ENCODE results near the gene PRRT1B. TPM values are rescaled to one million over a fixed set of nuclear protein-coding genes. Genes with fewer than 3 reads are reported as not detected.

The PRRT1B gene
- total and polyA plus RNA-seq, 9 donors, result 0.61 to 4.1 TPM; not detected in 7

GRCh38 chr9:131499254-131499767 is 46.0 kb upstream of the PRRT1B start:
- TF ChIP-seq EP300 (IDR thresholded peaks at IDR 0.05) (no peak), POLR2A (IDR thresholded peaks at IDR 0.05) (no peak), CTCF (IDR thresholded peaks at IDR 0.05) (no peak)
- WGBS, 3 donors, result 73 to 79% (median 77%) methylated on average over 7 of the region's 7 CpGs
- no peaks in the 10 kb centered on the region for H3K27me3 ChIP-seq
- H3K27ac ChIP-seq, result no peak overlapping the region
- no peaks in the 10 kb centered on the region for H3K36me3 ChIP-seq
- intact Hi-C loops (cut with DNase I), result no loop called here
- H3K4me3 ChIP-seq, result no peak overlapping the region
- no peak for DNase-seq
- H3K4me1 ChIP-seq (ENCODE audit: insufficient read depth), result peaks cover 10% of the 10 kb centered on the region
- no peaks in the 10 kb centered on the region for H3K9me3 ChIP-seq

GRCh38 chr9:131500377-131500776 is 44.9 kb upstream of the PRRT1B start:
- no peaks in the 10 kb centered on the region for H3K27me3 ChIP-seq
- no peaks in the 10 kb centered on the region for H3K9me3 ChIP-seq
- H3K36me3 ChIP-seq, result no peaks in the 10 kb centered on the region
- 65 to 69% (median 67%) methylated on average over 12 of the region's 12 CpGs for WGBS, 3 donors
- intact Hi-C loops (cut with DNase I), result no loop called here
- H3K4me3 ChIP-seq, result no peak overlapping the region
- H3K27ac ChIP-seq, result no peak overlapping the region
- peaks cover 10% of the 10 kb centered on the region for H3K4me1 ChIP-seq (ENCODE audit: insufficient read depth)
- TF ChIP-seq EP300 (IDR thresholded peaks at IDR 0.05), result no peak
- no peak for TF ChIP-seq POLR2A (IDR thresholded peaks at IDR 0.05)
- TF ChIP-seq CTCF (IDR thresholded peaks at IDR 0.05), result no peak
- DNase-seq, result no peak

- H3K27ac ChIP-seq, result no peak overlapping the region
- no peak overlapping the region for H3K4me3 ChIP-seq
- H3K36me3 ChIP-seq, result no peaks in the 10 kb centered on the region
- DNase-seq, result no peak
- 55 to 64% (median 56%) methylated on average over 5 of the region's 5 CpGs for WGBS, 3 donors
- no peaks in the 10 kb centered on the region for H3K9me3 ChIP-seq
- intact Hi-C loops (cut with DNase I), result no loop called here
- H3K27me3 ChIP-seq, result no peaks in the 10 kb centered on the region
- peaks cover 10% of the 10 kb centered on the region for H3K4me1 ChIP-seq (ENCODE audit: insufficient read depth)
- TF ChIP-seq CTCF (IDR thresholded peaks at IDR 0.05) (no peak), POLR2A (IDR thresholded peaks at IDR 0.05) (no peak), EP300 (IDR thresholded peaks at IDR 0.05) (no peak)
Observed at GRCh38 chr9:131500939-131501541, 44.3 kb upstream of the PRRT1B start.

GRCh38 chr9:131502781-131503625 is 42.3 kb upstream of the PRRT1B start, which contains the start of gene POMT1:
POMT1 (plus strand) TSS chr9:131502918; CDS start chr9:131504219, 1,301 bp downstream.
- DNase-seq, result peak; percentile 86 to 92 (median 89)
- H3K4me3 ChIP-seq, result peak within 1 kb of the TSS; percentile 74
- peaks cover 10% of the 10 kb centered on the region for H3K4me1 ChIP-seq (ENCODE audit: insufficient read depth)
- H3K9me3 ChIP-seq, result no peaks in the 10 kb centered on the region
- H3K27me3 ChIP-seq, result no peaks in the 10 kb centered on the region
- H3K36me3 ChIP-seq, result no peaks in the 10 kb centered on the region
- intact Hi-C loops (cut with DNase I), result no loop called here
- H3K27ac ChIP-seq, result peak within 1 kb of the TSS in 1 of 2 donors; percentile 12
- 0 to 1% (median 0%) methylated on average over 71 to 83 of the region's 83 CpGs for WGBS, 3 donors
- TF ChIP-seq POLR2A (IDR thresholded peaks at IDR 0.05), result no peak
- TF ChIP-seq EP300 (IDR thresholded peaks at IDR 0.05), result no peak
- TF ChIP-seq CTCF (IDR thresholded peaks at IDR 0.05), result no peak
